ACC112 (cell line): ENCODE data around the gene NPFF.

ENCODE experiments used
- H2AFZ ChIP-seq: fragments of 200-600 bp; sonication (generic); one replicate; pipeline ENCODE4 v1.6.0; 2017; ENCODE audit warnings: antibody characterized with exemption, low read length; ENCODE audit not compliant: unreplicated experiment
- H3K27ac ChIP-seq: fragments of 200-600 bp; sonication (generic); 2 replicates; pipeline ENCODE4 v1.5.1; 2014; ENCODE audit warnings: low read depth, mild to moderate bottlenecking, antibody characterized with exemption, low read length, moderate library complexity
- H3K27me3 ChIP-seq: fragments of 200-600 bp; sonication (generic); 2 replicates; pipeline ENCODE4 v1.6.1; 2014; ENCODE audit warnings: mild to moderate bottlenecking, antibody characterized with exemption, low read length, moderate library complexity, mixed read lengths; ENCODE audit not compliant: insufficient read depth
- H3K36me3 ChIP-seq: fragments of 200-600 bp; sonication (generic); 2 replicates; pipeline ENCODE4 v1.6.1; 2016; ENCODE audit warnings: mild to moderate bottlenecking, antibody characterized with exemption, low read length, moderate library complexity, mixed read lengths; ENCODE audit not compliant: insufficient read depth
- H3K4me1 ChIP-seq: fragments of 200-600 bp; sonication (generic); one replicate; pipeline ENCODE4 v1.6.1; 2016; ENCODE audit warnings: low read length, mixed read lengths; ENCODE audit not compliant: insufficient read depth, unreplicated experiment, control insufficient read depth
- H3K4me3 ChIP-seq: fragments of 200-600 bp; sonication (generic); 2 replicates; pipeline ENCODE4 v1.5.1; 2014; ENCODE audit warnings: mild to moderate bottlenecking, low read depth, low read length
- H3K79me2 ChIP-seq: fragments of 200-600 bp; sonication (generic); one replicate; pipeline ENCODE4 v1.6.0; 2016; ENCODE audit warnings: low read length; ENCODE audit not compliant: control insufficient read depth, unreplicated experiment, insufficient read depth

Gene NPFF

GRCh38 chr12:53495903-53496751 is 11.2 kb downstream of the NPFF start:
- Histone ChIP-seq H2AFZ (no peak overlapping the region), H3K4me1 (peaks cover 40% of the 10 kb centered on the region), H3K79me2 (peaks cover 45% of the 10 kb centered on the region), H3K27ac (peak overlapping the region; percentile 55), H3K4me3 (peak overlapping the region; percentile 80), H3K27me3 (no peaks in the 10 kb centered on the region), H3K36me3 (no peaks in the 10 kb centered on the region)

GRCh38 chr12:53493610-53494391 is 13.5 kb downstream of the NPFF start:
- peak overlapping the region; percentile 47 for H3K27ac ChIP-seq
- H3K79me2 ChIP-seq = peaks cover 47% of the 10 kb centered on the region
- no peaks in the 10 kb centered on the region for H3K27me3 ChIP-seq
- peak overlapping the region; percentile 75 for H3K4me3 ChIP-seq
- H2AFZ ChIP-seq = peak overlapping the region; percentile 24
- no peaks in the 10 kb centered on the region for H3K36me3 ChIP-seq
- H3K4me1 ChIP-seq = peaks cover 40% of the 10 kb centered on the region

GRCh38 chr12:53492830-53493609 is 14.3 kb downstream of the NPFF start:
- peaks cover 34% of the 10 kb centered on the region for H3K4me1 ChIP-seq

GRCh38 chr12:53492188-53492587 is 15.1 kb downstream of the NPFF start:
- Histone ChIP-seq H3K27ac (peak overlapping the region; percentile 52), H3K4me3 (peak overlapping the region; percentile 75), H3K36me3 (no peaks in the 10 kb centered on the region), H3K27me3 (no peaks in the 10 kb centered on the region), H3K79me2 (peaks cover 32% of the 10 kb centered on the region), H3K4me1 (peaks cover 27% of the 10 kb centered on the region), H2AFZ (no peak overlapping the region)

More at GRCh38 chr12:53492830-53493609, 14.3 kb downstream of the NPFF start:
- Histone ChIP-seq H3K79me2 (peaks cover 41% of the 10 kb centered on the region), H2AFZ (peak overlapping the region; percentile 24), H3K36me3 (no peaks in the 10 kb centered on the region), H3K27me3 (no peaks in the 10 kb centered on the region), H3K27ac (peak overlapping the region; percentile 52), H3K4me3 (peak overlapping the region; percentile 75)

GRCh38 chr12:53489242-53489864 is 17.9 kb downstream of the NPFF start:
- Histone ChIP-seq H2AFZ (no peak overlapping the region), H3K79me2 (peaks cover 15% of the 10 kb centered on the region), H3K27ac (no peak overlapping the region), H3K27me3 (no peaks in the 10 kb centered on the region), H3K4me1 (peaks cover 10% of the 10 kb centered on the region), H3K4me3 (no peak overlapping the region), H3K36me3 (no peaks in the 10 kb centered on the region)

- H3K36me3 ChIP-seq = peaks cover 4% of the 10 kb centered on the region; the same call in 1 of the 2 replicates
- H3K4me1 ChIP-seq = peaks cover 3% of the 10 kb centered on the region
- no peak overlapping the region for H3K4me3 ChIP-seq
- H3K27ac ChIP-seq = no peak overlapping the region
- no peak overlapping the region for H2AFZ ChIP-seq
- H3K79me2 ChIP-seq = peaks cover 3% of the 10 kb centered on the region
- H3K27me3 ChIP-seq = no peaks in the 10 kb centered on the region
Observed at GRCh38 chr12:53486736-53487487, 20.4 kb downstream of the NPFF start.

GRCh38 chr12:53485955-53486735 is 21.1 kb downstream of the NPFF start:
- H3K4me1 ChIP-seq = peaks cover 10% of the 10 kb centered on the region
- peaks cover 3% of the 10 kb centered on the region for H3K79me2 ChIP-seq
- no peak overlapping the region for H2AFZ ChIP-seq
- no peak overlapping the region for H3K4me3 ChIP-seq
- peaks cover 8% of the 10 kb centered on the region; the same call in 1 of the 2 replicates for H3K36me3 ChIP-seq
- no peak overlapping the region for H3K27ac ChIP-seq
- H3K27me3 ChIP-seq = no peaks in the 10 kb centered on the region

GRCh38 chr12:53484686-53485575 is 22.4 kb downstream of the NPFF start:
- Histone ChIP-seq H3K79me2 (peaks cover 3% of the 10 kb centered on the region), H3K4me1 (peaks cover 22% of the 10 kb centered on the region), H2AFZ (no peak overlapping the region), H3K4me3 (no peak overlapping the region), H3K27ac (no peak overlapping the region), H3K36me3 (peaks cover 15% of the 10 kb centered on the region), H3K27me3 (no peaks in the 10 kb centered on the region)
